Measurements from ENCODE around the gene MLXIPL.
A peak's percentile ranks its signal among the peaks of the same experiment; 100 is the strongest.
"Not testable (repeated sequence)": the region's sequence is repeated elsewhere in the genome, so short reads cannot be mapped to it uniquely, and the experiment has no call there.

The MLXIPL gene

DNA sequence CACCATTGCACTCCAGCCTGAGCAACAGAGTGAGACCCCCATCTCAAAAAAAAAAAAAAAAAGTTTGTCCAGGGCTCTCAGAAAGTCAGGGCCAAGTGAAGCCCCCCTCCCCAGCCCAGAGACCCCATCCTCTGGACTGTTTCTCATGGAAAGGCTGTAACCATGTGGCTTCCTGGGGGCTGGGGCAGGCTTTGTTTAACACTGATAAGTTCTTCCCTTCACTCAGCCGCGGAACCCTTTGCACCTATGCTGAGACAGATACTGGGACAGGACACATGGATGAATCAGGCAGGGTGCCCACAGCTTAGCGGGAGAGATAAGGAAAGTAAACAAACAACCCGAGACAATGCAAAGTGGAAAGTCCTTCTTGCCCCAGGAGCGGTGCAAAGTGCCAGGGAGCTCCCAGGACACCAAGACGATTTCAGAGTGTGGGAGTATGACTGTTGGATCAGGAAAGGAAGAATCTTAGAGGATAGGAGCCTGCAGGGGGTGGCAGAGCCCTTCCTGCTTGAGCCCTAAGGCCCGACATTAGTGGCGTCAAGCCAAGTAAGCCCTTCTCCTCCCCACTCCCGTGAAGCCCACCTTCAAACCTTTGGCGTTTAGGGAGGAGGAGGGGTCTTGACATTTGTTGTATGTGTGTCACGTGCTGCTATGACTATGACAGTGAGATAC is 11.6 kb downstream of the MLXIPL start:
- no peak for DNase-seq

DNA sequence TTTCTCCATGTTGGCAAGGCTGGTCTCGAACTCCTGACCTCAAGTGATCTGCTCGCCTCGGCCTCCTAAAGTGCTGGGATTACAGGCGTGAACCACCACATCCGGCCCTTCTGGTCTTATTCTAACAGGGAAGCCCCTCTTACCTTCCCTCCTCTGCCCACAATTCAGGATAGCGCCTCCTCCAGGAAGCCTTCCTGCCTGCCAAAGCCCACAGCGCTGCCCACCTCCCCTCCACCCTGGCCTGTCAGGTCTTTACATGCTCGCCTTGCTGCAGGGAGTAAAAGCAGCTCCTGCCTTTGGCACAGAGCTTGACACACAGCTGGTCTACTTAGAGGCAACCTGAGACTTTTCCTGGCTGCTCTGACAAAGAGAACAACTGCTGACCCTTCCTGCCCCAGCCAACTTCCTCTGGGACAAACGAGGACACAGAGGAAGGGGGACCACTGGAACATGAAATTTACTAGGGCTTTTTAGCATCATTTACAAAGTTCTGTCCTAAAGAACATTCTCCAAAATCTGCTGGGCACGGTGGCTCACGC is 13.2 kb downstream of the MLXIPL start:
- no peak for DNase-seq

DNA sequence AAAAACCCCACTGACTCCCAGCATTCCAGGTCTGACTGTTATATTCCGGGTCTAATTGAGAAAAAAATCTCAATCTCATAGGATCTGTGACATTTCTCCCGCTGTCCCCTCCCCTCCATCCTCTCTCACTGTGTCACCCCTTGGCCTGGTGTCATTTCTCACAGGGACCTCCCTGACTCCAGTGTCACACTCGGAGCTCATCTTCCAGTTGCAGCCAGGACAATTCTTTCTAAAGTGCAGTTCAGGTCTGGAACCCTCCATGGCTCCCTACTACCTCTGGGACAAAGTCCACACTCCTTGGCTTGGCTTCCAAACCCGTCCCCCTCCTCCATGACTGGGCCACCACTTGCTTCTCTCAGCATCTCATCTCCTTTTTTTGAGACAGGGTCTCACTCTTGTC is 14.2 kb downstream of the MLXIPL start:
- no peak for DNase-seq

DNA sequence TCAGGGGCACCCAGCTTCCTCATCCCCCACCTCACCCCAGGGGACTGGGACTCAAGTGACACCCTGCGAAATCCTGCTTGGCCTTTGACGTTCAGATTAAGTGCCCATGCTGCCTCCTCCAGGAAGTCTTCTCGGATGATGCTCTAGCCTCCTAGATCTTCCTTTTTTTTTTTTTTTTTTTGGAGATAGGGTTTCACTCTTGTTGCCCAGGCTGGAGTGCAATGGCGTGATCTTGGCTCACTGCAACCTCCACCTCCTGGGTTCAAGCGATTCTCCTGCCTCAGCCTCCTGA is 16.7 kb downstream of the MLXIPL start:
- DNase-seq: not testable (repeated sequence)

DNA sequence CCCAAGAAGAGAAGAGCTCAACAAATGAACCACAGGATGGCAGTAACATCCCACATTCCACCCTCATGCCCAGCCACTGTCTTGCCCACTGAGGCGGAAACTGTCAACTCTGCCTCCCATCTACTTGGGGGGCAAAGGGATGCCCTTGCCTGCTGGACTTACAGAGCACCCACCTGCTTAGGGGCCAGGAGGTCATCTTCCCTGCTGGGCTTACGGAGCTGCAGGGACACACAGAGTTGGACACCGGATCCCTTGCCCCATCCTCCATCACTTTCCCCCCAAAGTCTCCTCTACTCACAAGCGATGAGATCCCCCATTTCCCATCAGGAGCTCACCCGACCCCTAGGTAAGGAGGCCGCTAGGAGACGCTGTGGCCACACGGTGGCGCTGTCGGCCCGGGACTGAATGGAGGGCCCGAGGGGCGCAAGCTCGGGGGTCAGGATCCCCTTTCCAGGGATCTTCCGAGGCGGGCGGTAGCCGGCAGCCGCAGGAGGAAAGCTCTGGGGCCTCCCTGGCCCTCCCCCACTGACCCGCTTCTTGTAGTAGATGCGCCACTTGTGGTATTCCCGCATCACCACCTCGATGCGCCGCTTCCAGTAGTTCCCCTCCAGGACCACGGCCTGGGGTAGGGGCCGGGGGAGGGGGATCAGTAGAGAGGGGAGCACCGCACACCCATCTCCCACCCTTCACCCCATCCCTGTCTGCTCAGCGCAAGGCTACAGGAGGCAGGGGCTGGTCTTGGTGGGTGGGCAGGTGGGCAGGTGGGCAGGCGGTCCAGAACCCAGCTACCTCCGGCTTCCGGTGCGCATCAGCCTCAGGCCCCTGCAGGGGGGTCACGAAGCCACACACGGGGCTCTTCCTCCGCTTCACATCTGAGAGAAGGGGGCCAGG is 17.3 kb downstream of the MLXIPL start:
- peak; percentile 54 for DNase-seq

DNA sequence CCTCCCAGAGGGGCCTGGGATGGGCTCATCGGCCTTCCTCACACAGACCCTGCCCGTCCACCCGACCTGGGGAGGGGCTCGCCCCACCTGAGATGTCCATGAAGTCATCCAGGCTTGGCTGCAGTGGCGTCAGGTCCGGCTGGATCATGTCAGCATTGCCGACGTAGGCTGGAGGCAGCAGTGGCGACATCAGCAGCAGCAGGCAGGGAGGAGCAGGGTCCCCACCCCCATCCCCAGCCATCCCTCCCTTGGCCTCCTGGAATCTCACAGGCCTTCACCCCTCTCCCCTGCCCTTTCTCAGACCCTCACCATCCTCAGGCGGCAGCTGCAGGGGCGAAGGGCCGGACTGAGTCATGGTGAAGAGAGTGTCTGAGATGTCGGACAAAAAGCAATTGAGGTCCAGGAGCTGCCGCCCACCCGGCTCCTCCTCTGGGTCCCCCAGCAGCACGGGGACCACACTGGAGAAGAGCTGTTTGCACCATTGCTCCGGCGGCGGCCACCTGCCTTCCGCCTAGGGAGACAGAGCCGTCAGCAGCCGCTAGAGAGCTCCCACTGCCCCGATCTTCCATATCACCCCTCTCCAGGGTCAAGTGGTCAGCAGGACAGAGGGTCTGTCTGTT is 18.6 kb downstream of the MLXIPL start:
- DNase-seq: no peak

DNA sequence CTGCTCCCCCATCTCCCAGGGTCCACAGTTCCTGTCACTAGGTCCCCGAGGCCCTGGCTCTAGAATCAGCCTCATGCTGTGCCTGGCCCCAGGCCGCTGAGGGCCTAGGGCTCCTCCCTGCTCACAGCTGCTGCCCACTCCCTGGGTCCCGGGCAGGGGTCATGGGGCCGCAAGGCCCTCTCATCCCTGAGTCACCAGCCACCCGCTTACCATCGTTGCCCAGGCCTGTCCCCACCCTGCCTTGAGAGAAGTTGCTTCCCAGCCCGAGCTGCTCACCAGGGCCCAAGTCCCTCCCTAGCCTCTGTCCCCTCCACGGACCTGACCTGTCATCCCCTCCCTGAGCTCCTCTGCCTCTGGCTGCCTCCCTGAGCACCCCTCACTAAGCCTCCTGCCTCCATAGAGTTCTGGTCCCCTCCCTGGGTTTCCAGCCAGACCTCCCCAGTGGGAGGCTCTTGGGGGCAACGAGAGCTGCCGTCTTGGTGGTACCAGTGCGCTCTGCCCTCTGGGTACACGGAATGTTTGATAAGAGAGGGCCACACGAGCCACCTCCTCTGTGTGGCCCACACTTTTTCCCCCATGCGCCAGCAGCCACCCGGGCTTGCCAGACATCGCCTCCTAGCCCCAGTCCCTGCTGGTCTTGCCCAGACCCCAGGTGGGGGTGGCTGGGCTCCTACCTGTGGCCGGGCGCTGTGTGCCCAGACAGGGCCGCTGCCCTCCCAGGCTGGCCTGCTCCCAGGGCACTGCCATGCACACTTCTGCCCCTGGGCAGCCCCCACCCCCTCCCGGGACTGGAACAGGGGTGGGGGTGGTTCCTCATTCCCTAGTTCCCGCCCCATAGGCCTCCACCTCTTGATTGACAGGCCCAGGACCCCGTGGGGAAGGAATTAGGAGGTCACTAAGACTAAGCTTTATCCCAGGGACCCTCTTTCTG is 21.3 kb downstream of the MLXIPL start:
- no peak for DNase-seq

DNA sequence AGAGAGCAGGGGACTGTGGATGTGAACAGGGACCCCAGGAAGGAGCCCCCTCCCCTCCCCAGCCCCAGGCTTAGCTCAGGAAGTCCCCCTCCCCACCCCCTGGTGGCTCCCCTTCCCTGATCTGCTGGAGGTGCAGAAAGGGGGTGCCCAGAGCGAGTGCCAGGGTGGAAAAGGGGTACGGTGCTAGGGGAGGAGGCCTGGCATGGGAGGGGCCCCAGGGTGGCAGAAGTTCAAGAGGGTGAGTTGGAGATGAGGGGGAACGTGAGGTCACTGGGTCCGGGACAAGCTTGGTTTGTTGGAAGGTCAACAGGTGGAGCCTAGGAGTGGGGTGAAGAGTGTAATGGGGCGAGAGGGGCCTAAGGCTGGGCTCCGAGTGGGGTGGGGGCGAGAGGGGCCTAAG is 24.4 kb downstream of the MLXIPL start:
- DNase-seq: no peak

DNA sequence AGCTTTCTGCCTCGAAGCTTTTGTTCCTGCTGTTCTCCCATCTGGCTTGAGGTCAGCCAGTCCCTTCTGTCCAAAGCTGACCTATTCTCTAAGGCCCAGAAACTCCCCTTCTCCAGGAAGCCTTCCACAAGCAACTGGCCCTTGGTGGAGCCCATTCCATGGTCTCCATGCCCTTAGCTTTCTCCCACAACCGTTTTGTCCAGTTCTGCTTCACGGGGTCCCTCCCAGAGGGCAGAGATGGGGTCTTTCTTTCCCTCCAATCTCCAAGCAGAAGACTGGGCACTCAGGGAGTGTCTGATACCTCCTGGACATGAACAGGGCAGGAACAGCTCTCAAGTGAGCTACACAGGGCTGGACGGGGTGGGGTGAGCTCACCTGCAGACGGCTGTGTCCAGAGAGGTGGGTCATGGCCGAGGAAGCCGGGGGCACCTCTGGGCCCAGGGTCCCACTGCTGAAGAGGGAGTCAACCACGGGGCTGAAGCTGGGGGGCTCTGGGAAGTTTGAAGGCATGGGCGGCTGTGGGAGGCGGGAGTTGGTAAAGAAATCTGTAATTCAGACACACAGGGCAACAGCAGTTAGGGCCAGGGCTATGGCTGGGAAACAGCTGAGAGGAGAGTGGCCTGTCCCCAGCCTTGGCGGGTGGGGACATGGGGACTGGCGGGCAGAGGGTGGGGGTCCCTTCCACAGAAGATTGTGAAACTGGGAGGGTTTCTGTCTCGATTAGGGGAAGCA is 25.0 kb downstream of the MLXIPL start:
- DNase-seq: no peak

DNA sequence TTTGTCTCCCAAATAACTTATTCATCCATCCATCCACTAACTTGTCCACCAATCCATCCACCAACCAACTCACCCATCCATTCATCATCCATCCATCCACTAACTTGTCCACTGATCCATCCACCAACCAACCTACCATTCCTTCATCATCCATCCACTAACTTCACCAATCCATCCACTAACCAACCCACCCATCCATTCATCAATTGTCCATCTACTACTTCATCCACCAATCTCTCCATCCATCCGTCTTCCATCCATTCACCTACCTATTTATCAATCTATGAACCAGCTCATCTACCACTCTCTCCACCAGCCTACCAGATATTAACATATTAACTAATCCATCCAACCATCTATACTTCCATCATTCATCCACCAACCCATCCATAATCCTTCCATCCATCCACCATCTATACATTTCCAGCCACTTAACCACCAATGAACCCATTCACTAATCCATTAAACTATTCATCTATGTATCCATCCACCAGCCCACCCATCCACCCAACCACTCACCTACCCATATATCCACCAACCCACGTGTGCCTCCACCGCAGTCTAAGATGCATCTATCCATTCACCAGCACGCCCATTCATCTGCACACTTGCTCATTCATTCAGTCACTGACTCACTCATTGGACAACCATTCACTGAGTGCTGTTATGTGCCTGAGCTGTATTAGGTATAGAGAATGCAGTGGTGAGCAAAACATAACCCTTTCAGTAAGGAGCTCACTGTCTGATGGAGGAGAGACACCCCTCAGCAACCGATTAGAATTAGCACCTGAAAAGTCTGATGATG is 26.1 kb downstream of the MLXIPL start:
- no peak for DNase-seq

DNA sequence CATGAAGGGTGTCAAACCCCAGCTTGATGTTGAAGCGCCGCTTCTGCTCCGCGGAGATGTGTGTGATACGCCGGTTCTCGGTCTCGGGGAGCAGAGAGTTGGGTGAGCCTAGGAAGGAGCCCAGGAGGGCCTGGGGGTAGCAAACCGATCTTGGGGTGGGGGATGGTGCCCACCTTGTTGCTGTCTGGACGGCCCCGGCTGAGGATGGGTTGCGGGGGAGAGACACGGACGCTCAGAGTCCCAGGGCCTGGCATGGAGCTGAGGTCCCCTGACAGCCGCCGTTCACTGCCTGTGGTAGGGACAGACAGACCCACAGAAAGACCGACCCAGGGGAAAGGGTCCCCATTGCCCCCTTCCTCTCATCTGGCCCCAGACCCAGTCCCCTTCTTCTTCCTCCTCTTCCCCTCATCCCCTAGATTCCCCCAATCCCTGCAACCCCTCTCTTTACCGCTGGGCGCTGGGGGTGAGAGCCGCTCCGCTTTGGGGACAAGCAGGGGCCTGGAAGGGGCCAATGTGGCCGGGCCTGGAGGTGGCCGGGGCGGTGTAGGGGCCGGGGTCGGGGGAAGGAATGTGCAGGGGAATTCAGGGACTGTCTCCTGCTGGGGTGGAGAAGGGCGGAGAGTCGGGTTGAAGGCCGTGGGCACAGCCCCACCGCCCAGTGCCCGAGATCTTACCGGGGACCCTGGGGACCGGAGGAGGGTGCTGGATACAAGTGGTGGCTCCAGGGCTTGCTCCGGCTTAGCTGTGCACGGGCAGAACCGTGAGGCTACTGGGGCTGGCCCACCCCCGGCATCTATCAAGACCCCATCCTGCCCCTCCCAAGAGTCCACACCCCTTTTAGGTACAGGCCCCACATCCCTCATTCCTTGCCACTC is 27.9 kb downstream of the MLXIPL start:
- DNase-seq: no peak

DNA sequence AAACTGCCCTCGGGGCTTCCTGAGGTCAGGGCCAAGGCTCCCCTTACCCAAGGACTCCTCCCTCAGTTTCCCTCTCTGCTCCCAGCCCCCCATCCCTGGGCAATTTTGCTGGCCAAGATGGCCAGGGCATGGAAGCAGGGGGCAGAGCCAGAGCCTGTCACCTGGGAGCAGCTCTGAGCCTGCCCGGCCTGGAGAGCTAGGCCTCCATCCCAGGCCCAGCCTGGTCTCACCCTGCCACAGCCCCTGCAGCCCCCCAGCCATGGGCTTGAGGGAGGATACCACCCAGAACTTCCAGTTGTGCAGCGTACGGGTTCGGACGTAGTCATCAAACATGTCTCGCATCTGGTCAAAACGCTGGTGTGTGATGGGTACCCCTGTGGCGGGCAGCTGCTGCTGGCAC is 29.0 kb downstream of the MLXIPL start:
- DNase-seq: no peak

DNA sequence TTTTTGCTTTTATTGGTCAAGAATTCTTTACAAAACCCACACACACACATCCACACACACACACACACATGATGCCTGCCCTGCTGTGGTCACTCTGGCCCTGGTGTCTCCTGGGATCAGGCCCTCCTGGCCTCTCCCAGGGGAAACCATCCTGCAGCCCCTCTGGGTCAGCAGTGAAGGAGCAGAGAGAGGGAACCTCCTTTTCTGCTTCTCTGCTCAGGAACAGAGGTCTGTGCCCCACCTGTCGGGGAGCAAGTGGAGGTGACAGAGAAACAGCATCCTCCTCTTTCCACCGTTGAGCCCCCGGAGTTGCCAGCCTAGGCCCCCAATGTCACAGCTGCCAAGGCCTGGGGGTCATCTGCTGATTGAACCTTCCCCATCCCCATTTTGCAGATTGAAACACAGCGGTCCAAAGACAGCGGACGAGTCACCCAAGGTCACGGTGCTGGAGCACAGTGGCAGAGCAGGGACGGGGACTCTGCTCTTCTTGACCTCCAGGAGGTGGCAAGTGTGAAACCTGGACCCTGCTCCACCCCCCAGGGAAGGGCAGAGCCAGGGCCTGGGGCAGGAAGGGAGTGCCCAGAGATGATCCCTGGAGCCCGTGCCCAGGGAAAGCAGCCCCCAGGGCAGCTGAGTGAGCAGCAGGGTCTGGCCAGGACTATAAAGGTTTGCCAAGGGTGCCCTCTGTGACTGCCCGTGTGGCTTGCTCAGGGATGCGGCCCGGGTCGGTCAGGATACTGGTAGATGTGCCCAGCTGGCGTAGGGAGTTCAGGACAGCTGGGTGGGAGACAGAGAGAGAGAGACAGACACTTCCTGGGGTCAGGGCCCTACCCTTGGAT is 30.9 kb downstream of the MLXIPL start:
- no peak for DNase-seq

DNA sequence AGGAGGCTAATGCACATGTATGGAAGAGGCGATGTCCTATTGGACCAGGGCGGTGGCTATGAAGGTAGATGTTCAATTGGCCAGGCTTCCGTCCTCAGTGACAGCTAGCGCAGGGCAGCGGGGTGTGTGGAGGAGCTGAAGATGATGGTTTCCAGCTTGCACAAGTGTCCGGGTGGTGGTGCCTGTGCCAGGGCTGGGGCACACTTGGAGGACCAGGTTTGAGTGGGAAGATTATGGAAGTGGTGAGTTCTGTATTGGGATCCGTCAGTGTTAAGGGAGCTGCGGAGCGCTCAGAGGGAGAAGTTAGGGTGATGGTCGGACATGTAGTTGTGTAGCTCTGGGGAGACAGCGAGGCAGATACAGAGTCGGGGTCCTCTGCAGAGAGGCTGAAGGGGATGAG is 37.4 kb downstream of the MLXIPL start:
- no peak for DNase-seq

DNA sequence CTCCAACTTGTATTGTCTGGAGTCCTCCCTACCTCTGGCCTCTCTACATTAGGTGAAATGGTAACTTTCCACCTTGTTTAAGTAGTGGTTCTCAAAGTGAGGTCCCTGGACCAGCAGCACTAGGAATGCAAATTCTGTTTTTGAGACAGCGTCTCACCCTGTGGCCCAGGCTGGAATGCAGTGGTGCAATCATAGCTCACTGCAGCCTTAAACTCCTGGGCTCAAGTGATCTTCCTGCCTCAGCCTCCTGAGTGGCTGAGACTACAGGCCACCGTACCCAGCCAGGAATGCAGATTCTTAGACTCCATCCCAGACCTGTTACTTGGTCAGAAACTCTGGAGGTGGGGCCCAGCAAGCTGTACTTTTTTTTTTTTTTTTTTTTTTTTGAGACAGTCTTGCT is 39.1 kb downstream of the MLXIPL start:
- no peak for DNase-seq

DNA sequence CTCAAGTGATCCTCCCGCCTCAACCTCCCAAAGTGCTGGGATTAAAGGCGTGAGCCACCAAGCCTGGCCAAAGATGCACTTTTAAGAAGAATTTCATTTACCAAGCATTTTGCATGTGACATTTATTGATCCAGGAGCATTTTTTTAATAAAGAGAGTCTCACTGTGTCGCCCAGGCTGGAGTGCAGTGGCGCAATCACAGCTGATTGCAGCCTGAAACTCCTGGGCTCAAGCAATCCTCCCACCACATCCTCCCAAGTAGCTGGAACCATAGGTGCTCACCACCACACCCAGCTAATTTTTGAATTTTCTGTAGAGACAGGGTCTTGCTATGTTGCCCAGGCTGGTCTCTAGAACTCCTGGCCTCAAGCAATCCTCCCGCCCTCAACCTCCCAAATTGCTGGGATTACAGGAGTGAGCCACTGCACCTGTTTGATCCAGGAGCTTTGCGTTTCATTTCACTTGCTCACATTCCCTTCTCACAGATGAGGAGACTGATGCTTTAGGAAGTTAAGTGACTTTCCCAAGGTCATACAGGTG is 41.6 kb downstream of the MLXIPL start:
- DNase-seq: no peak

DNA sequence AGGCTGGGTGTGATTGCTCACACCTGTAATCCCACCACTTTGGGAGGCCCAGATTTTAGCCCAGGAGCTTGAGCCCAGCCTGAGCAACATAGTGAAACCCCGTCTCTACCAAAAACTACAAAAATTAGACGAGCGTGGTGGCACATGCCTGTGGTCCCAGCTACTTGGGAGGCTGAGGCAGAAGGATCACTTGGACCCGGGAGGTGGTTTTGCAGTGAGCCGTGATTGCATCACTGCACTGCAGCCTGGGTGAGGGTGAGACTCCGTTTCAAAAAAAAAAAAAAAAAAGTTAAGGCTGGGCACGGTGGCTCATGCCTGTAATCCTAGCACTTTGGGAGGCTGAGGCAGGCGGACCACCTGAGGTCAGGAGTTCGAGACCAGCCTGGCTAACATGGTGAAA is 43.3 kb downstream of the MLXIPL start:
- DNase-seq: not testable (repeated sequence)

DNA sequence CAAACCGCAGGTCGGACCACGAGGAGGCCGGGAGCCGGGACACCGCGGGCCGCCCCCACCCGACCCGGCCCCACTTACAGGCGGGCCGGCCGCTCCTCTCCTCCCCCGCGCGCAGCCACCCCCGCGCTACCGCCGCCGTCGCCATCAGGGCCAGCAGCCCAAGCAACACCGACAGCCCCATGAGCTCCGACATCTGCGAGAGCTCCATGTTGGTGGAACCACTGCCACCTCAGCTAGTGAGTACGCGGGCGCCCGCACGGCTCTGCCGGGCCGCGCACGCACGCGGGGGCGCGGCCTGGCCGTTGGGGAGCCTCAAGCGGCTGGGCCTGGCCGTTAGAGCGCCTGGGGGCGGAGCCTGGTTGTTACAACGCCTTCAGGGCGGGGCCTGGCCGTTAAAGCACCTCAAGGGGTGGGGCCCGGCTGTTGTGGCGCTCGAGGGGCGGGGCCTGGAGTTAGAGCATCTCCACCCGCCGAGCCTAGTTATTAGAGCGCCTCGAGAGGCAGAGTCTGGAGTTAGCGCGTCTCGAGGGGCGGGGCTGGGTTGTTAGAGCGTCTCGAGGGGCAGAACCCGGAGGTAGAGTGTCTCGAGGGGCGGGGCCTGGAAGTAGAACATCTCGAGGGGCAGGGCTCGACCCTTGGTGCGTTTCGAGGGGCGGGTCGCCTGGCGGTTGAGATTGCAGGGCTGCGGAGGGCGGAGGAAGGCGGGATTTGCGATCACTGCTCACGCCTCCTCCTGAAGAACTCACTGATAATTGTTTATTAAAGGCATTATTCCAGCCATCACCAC is 45.8 kb downstream of the MLXIPL start, which contains the start of gene TBL2:
TBL2 (minus strand) TSS at position 238 of the 787 bp plus-strand sequence; CDS start at position 208, 30 bp downstream.
- DNase-seq: peak; percentile 98
